Measurements from ENCODE around the gene ZBTB22.
A peak's percentile ranks its signal among the peaks of the same experiment; 100 is the strongest.
"Not testable (repeated sequence)": the region's sequence is repeated elsewhere in the genome, so short reads cannot be mapped to it uniquely, and the experiment has no call there.

The ZBTB22 gene

DNA sequence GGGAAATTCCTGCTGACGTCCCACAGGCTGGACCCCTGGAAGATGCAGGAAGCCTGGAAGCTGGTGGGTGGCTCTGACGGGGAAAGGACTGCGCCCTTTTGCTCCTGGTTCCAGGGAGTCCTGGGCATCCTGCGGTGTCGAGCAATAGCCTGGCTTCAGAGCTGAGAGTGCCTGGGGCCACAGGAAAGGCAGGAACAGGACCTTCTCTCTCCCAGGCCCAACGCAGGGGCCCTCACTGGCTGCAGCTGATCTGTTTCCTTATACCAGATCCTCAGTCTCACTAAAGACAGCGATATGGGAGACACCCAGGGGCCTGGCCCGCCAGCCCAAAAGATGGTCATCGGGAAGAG is 39.2 kb downstream of the ZBTB22 start:
- no peak for TF ChIP-seq CTCF (IDR thresholded peaks at IDR 0.05)
- peaks cover 43 to 47% of the 10 kb centered on the region in 2 experiments for H3K4me1 ChIP-seq (ENCODE audit: control insufficient read depth in 1 of 2, insufficient read depth in 1 of 2, low read depth in 1 of 2, low read length in 1 of 2)
- H3K36me3 ChIP-seq: peaks cover 37% of the 10 kb centered on the region
- no peaks in the 10 kb centered on the region for H3K9me3 ChIP-seq
- peak overlapping the region; percentile 90 for H3K27ac ChIP-seq
- no peaks in the 10 kb centered on the region for H3K27me3 ChIP-seq
- peak overlapping the region in 1 of 2 experiments; percentile 77 for H3K4me3 ChIP-seq (ENCODE audit: low read depth in 1 of 2, low read length in 1 of 2)

DNA sequence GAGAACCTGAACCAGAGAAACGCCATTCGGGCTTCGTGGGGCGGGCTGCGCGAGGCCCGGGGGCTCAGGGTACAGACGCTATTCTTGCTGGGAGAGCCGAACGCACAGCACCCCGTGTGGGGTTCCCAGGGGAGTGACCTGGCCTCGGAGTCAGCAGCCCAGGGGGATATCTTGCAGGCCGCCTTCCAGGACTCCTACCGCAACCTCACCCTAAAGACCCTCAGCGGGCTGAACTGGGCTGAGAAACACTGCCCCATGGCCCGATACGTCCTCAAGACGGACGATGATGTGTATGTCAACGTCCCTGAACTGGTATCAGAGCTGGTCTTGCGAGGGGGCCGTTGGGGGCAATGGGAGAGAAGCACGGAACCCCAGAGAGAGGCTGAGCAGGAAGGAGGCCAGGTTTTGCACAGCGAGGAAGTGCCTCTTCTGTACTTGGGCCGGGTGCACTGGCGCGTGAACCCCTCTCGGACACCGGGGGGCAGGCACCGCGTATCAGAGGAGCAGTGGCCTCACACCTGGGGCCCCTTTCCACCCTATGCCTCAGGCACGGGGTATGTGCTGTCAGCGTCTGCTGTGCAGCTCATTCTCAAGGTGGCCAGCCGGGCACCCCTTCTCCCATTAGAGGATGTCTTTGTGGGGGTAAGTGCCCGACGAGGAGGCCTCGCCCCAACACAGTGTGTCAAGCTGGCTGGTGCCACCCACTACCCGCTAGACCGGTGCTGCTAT is 39.7 kb downstream of the ZBTB22 start:
- peaks cover 37% of the 10 kb centered on the region for H3K36me3 ChIP-seq
- no peak for TF ChIP-seq CTCF (IDR thresholded peaks at IDR 0.05)
- no peaks in the 10 kb centered on the region for H3K27me3 ChIP-seq
- H3K9me3 ChIP-seq: no peaks in the 10 kb centered on the region
- H3K27ac ChIP-seq: peak overlapping the region; percentile 90
- peaks cover 46 to 52% of the 10 kb centered on the region in 2 experiments for H3K4me1 ChIP-seq (ENCODE audit: control insufficient read depth in 1 of 2, insufficient read depth in 1 of 2, low read depth in 1 of 2, low read length in 1 of 2)
- H3K4me3 ChIP-seq (ENCODE audit: low read depth in 1 of 2, low read length in 1 of 2): peak overlapping the region; percentile 77 to 84

- no peaks in the 10 kb centered on the region for H3K9me3 ChIP-seq
- peak within 1 kb of the TSS; percentile 77 to 84 for H3K4me3 ChIP-seq (ENCODE audit: low read depth in 1 of 2, low read length in 1 of 2)
- peak; percentile 81 for TF ChIP-seq CTCF (IDR thresholded peaks at IDR 0.05)
- no peaks in the 10 kb centered on the region for H3K27me3 ChIP-seq
- H3K36me3 ChIP-seq: peaks cover 29% of the 10 kb centered on the region
- peak within 1 kb of the TSS; percentile 90 for H3K27ac ChIP-seq
- peaks cover 53 to 60% of the 10 kb centered on the region in 2 experiments for H3K4me1 ChIP-seq (ENCODE audit: control insufficient read depth in 1 of 2, insufficient read depth in 1 of 2, low read depth in 1 of 2, low read length in 1 of 2)
Observed at GRCh38 chr6:33276864-33277662, 40.5 kb downstream of the ZBTB22 start, which contains the start of gene B3GALT4. TSS of gene B3GALT4 (plus strand) at chr6:33277123. CDS start at chr6:33277420, 297 bp downstream.

DNA sequence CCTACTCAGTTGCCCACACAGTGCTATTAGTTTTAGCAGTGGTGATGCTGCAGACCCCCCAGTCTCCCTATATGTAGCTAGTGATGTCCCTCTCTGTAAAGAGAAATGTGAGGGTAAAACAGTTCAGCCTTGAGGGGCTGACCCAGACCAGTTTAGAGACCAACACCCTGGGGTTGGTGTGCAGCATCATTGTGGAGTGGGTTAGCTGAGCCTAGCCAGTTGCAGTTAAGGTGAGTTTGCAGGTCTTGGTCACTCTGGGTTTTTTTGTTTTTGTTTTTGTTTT is 41.0 kb downstream of the ZBTB22 start:
- peaks cover 29% of the 10 kb centered on the region for H3K36me3 ChIP-seq
- peak overlapping the region; percentile 77 to 84 for H3K4me3 ChIP-seq (ENCODE audit: low read depth in 1 of 2, low read length in 1 of 2)
- no peak for TF ChIP-seq CTCF (IDR thresholded peaks at IDR 0.05)
- peaks cover 54 to 62% of the 10 kb centered on the region in 2 experiments for H3K4me1 ChIP-seq (ENCODE audit: control insufficient read depth in 1 of 2, insufficient read depth in 1 of 2, low read depth in 1 of 2, low read length in 1 of 2)
- H3K27ac ChIP-seq: peak overlapping the region; percentile 90
- H3K27me3 ChIP-seq: no peaks in the 10 kb centered on the region
- no peaks in the 10 kb centered on the region for H3K9me3 ChIP-seq

GRCh38 chr6:33275795-33276580 is 41.6 kb downstream of the ZBTB22 start:
- Histone ChIP-seq H3K4me3 (ENCODE audit: low read depth in 1 of 2, low read length in 1 of 2) (peak overlapping the region; percentile 77 to 84), H3K36me3 (peaks cover 29% of the 10 kb centered on the region), H3K27ac (peak overlapping the region; percentile 90), H3K4me1 (ENCODE audit: control insufficient read depth in 1 of 2, insufficient read depth in 1 of 2, low read depth in 1 of 2, low read length in 1 of 2) (peaks cover 56 to 66% of the 10 kb centered on the region in 2 experiments)
- H3K9me3 ChIP-seq, H3K27me3 ChIP-seq: not testable (repeated sequence)
